ENCODE data around the gene GPR158.
"Not testable (repeated sequence)": the region's sequence is repeated elsewhere in the genome, so short reads cannot be mapped to it uniquely, and the experiment has no call there.

The GPR158 gene

GRCh38 chr10:25317596-25318211, 142.9 kb downstream of the GPR158 start:
- DNase-seq = not testable (repeated sequence)

- no peak for DNase-seq
These were observed 152.5 kb downstream of the GPR158 start for GRCh38 chr10:25327273-25327672.

GRCh38 chr10:25328361-25328760, 153.6 kb downstream of the GPR158 start:
- no peak for DNase-seq

- DNase-seq = not testable (repeated sequence)
These were observed 154.8 kb downstream of the GPR158 start for GRCh38 chr10:25329587-25329986.

- DNase-seq = no peak
These were observed 159.6 kb downstream of the GPR158 start for GRCh38 chr10:25334445-25334844.

GRCh38 chr10:25336330-25336729, 161.5 kb downstream of the GPR158 start:
- no peak for DNase-seq

- DNase-seq = no peak
These were observed 163.5 kb downstream of the GPR158 start for GRCh38 chr10:25338271-25338670.

GRCh38 chr10:25339966-25340365, 165.2 kb downstream of the GPR158 start:
- no peak for DNase-seq

GRCh38 chr10:25349520-25349919, 174.7 kb downstream of the GPR158 start:
- DNase-seq = no peak

GRCh38 chr10:25356609-25357008, 181.8 kb downstream of the GPR158 start:
- no peak for DNase-seq

- DNase-seq = no peak
These were observed 182.5 kb downstream of the GPR158 start for GRCh38 chr10:25357269-25357668.

- DNase-seq = no peak
These were observed 207.4 kb downstream of the GPR158 start for GRCh38 chr10:25382029-25382810.

- not testable (repeated sequence) for DNase-seq
These were observed 208.1 kb downstream of the GPR158 start for GRCh38 chr10:25382901-25383300.

GRCh38 chr10:25383686-25384085, 208.9 kb downstream of the GPR158 start:
- no peak for DNase-seq

- no peak for DNase-seq
These were observed 209.8 kb downstream of the GPR158 start for GRCh38 chr10:25384618-25385017.

- no peak for DNase-seq
These were observed 213.5 kb downstream of the GPR158 start for GRCh38 chr10:25388188-25388861.

GRCh38 chr10:25388862-25389206, 214.0 kb downstream of the GPR158 start:
- DNase-seq = no peak

GRCh38 chr10:25390733-25391132, 215.9 kb downstream of the GPR158 start:
- DNase-seq = no peak

- DNase-seq = no peak
These were observed 217.3 kb downstream of the GPR158 start for GRCh38 chr10:25392132-25392531.

- no peak for DNase-seq
These were observed 218.8 kb downstream of the GPR158 start for GRCh38 chr10:25393621-25394020.

GRCh38 chr10:25398680-25399079, 223.9 kb downstream of the GPR158 start:
- no peak for DNase-seq

GRCh38 chr10:25405871-25406270, 231.1 kb downstream of the GPR158 start:
- DNase-seq = no peak

GRCh38 chr10:25417611-25418010, 242.8 kb downstream of the GPR158 start:
- DNase-seq = no peak

- DNase-seq = no peak
These were observed 251.0 kb downstream of the GPR158 start for GRCh38 chr10:25425776-25426175.

Measured in CD4-positive, alpha-beta T cell treated with Interleukin-17A for 1 hour (primary cell).